HG03135 (cell line): ENCODE data around the gene DAG1.

Experiments used
- ATAC-seq: cut with Tn5 transposase; IDR thresholded peaks from one replicate; pipeline ENCODE4 v1.9.1; 2021; ENCODE audit warnings: mild to moderate bottlenecking, moderate library complexity; ENCODE audit not compliant: unreplicated experiment

Gene DAG1

DNA sequence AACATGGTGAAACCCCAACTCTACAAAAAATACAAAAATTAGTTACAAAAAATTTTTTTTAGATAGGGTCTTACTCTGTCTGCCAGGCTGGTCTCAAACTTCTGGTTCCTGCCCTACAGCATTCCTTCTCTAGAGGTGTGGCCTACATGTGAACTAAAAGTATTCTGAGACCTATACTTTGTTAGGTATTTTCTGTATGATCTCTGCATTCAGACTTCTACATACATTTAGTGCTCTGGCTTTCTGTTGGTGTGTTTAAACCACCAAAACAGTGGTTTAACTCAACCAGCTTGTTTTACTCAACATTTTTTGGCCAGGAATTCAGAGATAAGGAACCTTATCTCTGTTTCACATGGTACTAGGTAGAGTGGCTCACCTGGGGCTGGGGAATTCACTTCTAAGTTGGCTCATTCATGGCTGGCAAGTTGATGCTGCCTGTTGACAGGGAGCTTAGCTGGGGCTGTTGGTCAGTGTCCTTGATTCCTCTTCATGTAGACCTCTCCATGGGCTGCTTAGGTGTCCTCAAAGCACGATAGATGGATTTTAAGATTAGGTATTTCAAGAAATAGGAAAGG lies 42.8 kb downstream of the DAG1 start:
- no peak for ATAC-seq

- no peak for ATAC-seq
These were observed 43.5 kb downstream of the DAG1 start for GRCh38 chr3:49513494-49514124.

GRCh38 chr3:49518016-49518415 lies 47.9 kb downstream of the DAG1 start:
- no peak for ATAC-seq

- ATAC-seq = no peak
These were observed 48.4 kb downstream of the DAG1 start for GRCh38 chr3:49518441-49518840.

- ATAC-seq = no peak
These were observed 49.2 kb downstream of the DAG1 start for GRCh38 chr3:49519296-49519695.

DNA sequence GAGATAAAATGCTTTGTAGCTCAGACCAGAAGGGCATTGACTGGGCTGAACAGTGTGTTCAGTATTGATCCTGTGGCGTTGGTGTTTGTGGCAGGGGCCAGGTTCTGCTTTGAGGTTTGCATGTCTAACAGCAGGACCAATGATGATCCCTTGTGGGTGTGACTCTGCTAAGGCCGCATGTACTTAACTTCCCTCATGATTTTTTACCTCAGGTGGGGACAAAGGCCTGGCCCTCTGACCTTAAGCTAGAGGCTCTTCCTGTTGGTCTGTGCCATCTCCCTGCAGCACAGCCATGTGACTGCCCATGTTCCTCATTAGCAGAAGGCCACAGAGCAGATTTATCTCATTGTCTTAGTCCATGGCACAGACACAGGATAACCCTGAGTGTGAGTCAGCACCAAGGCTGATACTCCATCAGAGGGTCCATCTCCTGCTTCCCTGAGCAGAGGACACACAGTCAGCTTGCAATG lies 49.9 kb downstream of the DAG1 start:
- no peak for ATAC-seq

DNA sequence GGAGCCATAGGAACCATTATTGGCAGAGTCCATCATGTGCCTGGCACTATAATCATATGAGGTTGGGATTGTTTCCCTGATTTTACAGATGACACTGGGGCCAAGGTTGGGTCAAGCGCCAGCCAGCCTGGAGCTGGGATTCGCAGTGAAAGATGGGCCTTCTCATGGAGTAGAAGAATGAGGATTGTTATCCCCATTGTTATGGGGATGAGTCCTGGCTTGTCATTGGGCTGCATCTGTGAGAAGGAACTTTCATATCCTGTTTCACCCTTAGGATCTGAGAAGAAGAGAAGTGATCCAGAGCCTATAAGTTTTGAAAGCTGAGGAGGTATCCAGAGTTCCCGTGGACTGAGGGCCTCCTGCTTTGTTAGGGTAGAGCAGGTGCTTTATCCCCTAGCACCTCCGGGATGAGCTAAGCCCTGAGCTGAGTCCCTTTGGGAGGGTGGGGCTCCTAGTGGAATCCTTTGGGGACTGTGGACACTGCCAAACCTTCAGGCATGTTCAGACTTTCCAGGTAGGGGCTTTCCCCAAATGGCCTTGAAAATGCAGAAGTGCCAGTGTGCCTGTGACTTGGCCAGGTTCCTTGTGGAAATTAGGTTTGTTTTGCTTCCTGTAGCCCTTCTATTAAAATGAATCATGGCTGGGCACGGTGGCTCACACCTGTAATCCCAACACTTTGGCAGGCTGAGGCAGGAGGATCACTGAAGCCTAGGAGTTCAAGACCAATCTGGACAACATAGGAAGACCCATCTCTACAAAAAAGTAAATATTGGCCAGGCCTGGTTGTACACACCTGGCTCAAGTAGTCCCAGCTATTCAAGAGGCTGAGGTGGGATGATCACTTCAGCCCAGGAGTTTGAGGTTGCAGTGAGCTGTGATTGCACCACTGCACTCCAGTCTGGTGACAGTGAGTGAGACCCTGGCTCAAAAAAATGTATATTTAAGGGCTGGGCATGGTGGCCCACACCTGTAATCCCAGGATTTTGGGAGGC lies 54.0 kb downstream of the DAG1 start:
- no peak for ATAC-seq

- ATAC-seq = no peak
These were observed 59.5 kb downstream of the DAG1 start for GRCh38 chr3:49529567-49529966.

GRCh38 chr3:49530231-49530630 lies 60.2 kb downstream of the DAG1 start:
- ATAC-seq = no peak

GRCh38 chr3:49530701-49531100 lies 60.6 kb downstream of the DAG1 start:
- no peak for ATAC-seq

GRCh38 chr3:49531218-49531617 lies 61.2 kb downstream of the DAG1 start:
- ATAC-seq = no peak

GRCh38 chr3:49531715-49532114 lies 61.6 kb downstream of the DAG1 start:
- ATAC-seq = no peak

GRCh38 chr3:49533031-49533430 lies 63.0 kb downstream of the DAG1 start:
- ATAC-seq = no peak

DNA sequence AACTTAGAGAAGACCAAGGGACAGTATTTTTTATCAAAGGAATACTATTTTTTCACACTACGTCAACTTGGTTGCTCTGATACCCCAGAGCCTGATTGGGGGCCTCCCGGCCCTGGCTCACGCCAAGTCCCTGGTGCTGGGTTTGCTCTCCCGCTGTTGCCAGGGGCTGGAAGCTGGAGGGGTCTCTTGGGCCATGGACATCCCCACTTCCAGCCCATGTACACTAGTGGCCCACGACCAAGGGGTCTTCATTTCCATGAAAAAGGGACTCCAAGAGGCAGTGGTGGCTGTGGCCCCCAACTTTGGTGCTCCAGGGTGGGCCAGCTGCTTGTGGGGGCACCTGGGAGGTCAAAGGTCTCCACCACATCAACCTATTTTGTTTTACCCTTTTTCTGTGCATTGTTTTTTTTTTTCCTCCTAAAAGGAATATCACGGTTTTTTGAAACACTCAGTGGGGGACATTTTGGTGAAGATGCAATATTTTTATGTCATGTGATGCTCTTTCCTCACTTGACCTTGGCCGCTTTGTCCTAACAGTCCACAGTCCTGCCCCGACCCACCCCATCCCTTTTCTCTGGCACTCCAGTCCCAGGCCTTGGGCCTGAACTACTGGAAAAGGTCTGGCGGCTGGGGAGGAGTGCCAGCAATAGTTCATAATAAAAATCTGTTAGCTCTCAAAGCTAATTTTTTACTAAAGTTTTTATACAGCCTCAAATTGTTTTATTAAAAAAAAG lies 63.9 kb downstream of the DAG1 start:
- ATAC-seq = no peak

- ATAC-seq = no peak
These were observed 64.7 kb downstream of the DAG1 start for GRCh38 chr3:49534581-49535441.

DNA sequence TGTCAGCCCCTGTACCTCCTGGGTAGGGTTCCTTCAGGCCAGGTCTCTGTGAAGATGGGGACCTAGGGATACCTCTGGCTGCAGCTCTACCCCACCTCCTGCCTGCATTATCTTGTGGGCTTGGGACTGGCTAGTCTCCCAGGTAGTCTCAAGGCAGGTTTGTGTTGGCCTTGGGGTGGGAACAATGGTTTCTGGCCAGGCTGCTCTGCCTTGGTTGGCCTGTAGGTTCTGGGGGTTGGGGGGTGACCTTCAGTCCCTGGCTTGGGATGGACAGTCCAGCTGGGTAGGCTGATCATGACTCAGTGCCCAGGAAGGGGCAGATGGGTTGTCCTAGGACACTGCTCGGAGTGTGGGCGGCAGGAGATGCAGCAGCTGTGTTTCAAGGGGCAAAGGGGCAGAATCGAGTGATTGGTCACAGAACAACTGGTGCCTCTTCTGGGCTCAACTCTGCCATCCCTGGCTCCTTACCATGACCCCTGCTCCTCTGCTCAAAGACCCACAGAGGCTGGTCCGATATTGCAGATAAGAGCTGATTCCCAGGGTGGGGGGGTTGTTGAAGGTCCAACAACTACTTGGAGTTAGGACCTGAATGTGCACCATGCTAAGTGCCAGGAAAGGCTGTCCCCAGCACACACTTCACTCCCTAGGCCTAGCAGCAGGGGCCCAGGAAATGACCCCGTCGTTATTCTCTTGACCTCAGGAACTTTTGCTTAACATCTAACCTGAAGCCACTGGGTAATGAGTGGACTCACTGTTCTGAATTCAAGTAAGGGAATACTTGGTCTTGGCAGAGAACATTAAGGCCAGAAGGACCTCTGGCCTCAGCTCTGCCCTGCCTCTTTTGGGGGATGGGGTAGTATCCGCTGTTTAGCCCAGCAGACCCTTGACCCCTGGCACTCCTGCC lies 66.2 kb downstream of the DAG1 start:
- ATAC-seq = no peak

DNA sequence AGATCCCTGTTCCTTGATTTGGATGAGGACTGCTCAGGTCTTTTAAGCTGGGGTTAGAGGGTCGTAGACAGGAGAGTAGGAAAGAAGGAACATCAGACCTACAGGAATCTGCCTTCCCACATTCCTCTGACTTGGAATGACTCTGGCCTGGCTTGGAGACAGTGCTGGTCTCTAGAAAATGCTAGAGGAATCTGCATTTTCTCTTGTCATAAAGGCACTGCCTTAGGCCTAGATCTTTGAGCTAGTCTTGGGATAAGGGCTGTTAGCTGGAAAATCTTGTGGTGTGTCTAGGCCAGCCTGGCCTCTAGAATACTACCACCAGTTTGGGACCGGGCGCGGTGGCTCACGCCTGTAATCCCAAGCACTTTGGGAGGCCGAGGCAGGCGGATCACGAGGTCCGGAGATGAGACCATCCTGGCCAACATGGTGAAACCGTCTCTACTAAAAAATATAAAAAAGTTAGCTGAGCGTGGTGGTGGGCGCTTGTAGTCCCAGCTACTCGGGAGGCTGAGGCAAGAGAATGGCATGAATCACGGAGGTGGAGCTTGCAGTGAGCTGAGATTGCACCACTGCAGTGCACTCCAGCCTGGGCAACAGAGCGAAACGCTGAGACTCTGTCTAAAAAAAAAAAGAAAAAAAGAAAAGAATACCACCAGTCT lies 66.9 kb downstream of the DAG1 start:
- ATAC-seq = no peak
